SK-N-SH treated with all-trans-retinoic acid at 6 μM for 48 hours (cell line): Measurements from ENCODE around the gene ARHGAP15.

Experiments used
- ATAC-seq: fragments of 200-7000 bp; cut with Tn5 transposase; 3 replicates; pipeline ENCODE4 v1.9.1; 2020; ENCODE audit warnings: mild to moderate bottlenecking, moderate library complexity
- ARNTL ChIP-seq: fragments of 450-650 bp; formaldehyde crosslinking; IDR thresholded peaks from 2 replicates; pipeline ENCODE4 v1.5.0; 2020; ENCODE audit warnings: low read depth, mild to moderate bottlenecking, moderate library complexity, borderline replicate concordance
- BACH2 ChIP-seq: fragments of 250-450 bp; sonication (Bioruptor Pico); IDR thresholded peaks from 2 replicates; pipeline ENCODE4 v1.9.0; 2021; ENCODE audit warnings: mild to moderate bottlenecking, borderline replicate concordance
- CREB5 ChIP-seq: fragments of 250-450 bp; sonication (Bioruptor Pico); IDR thresholded peaks from 2 replicates; pipeline ENCODE4 v1.5.1; 2020; ENCODE audit warnings: low read depth, mild to moderate bottlenecking, moderate library complexity
- CSDC2 ChIP-seq: fragments of 250-450 bp; sonication (Bioruptor Pico); IDR thresholded peaks from 2 replicates; pipeline ENCODE4 v1.5.0; 2020; ENCODE audit warnings: mild to moderate bottlenecking, moderate library complexity
- CSRNP3 ChIP-seq: fragments of 250-450 bp; sonication (Bioruptor Pico); IDR thresholded peaks from 2 replicates; pipeline ENCODE4 v1.5.1; 2021; ENCODE audit warnings: mild to moderate bottlenecking, moderate library complexity
- ESRRG ChIP-seq: fragments of 250-450 bp; sonication (Bioruptor Pico); IDR thresholded peaks from 2 replicates; pipeline ENCODE4 v1.6.1; 2021; ENCODE audit warnings: mild to moderate bottlenecking
- GLIS3 ChIP-seq: fragments of 250-450 bp; sonication (Bioruptor Pico); IDR thresholded peaks from 2 replicates; pipeline ENCODE4 v1.5.0; 2020; ENCODE audit warnings: mild to moderate bottlenecking, moderate library complexity
- ISL1 ChIP-seq: fragments of 250-450 bp; sonication (Bioruptor Pico); IDR thresholded peaks from 2 replicates; pipeline ENCODE4 v2.1.2; 2022; ENCODE audit warnings: mild to moderate bottlenecking, moderate library complexity
- OSR1 ChIP-seq: fragments of 250-450 bp; sonication (Bioruptor Pico); IDR thresholded peaks from 2 replicates; pipeline ENCODE4 v1.8.0; 2022; ENCODE audit warnings: moderate library complexity, mild to moderate bottlenecking, inconsistent platforms
- PATZ1 ChIP-seq: fragments of 250-450 bp; sonication (Bioruptor Pico); IDR thresholded peaks from 2 replicates; pipeline ENCODE4 v1.8.0; 2020; ENCODE audit warnings: mild to moderate bottlenecking, moderate library complexity, borderline replicate concordance
- POU6F1 ChIP-seq: fragments of 250-450 bp; sonication (Bioruptor Pico); IDR thresholded peaks from 2 replicates; pipeline ENCODE4 v1.8.0; 2021; ENCODE audit warnings: low read depth, mild to moderate bottlenecking, moderate library complexity, borderline replicate concordance
- PPARA ChIP-seq: fragments of 250-450 bp; sonication (Bioruptor Pico); IDR thresholded peaks from 2 replicates; pipeline ENCODE4 v1.5.0; 2020; ENCODE audit warnings: mild to moderate bottlenecking, borderline replicate concordance
- RARB ChIP-seq: fragments of 250-450 bp; sonication (Bioruptor Pico); IDR thresholded peaks from 2 replicates; pipeline ENCODE4 v1.8.0; 2021; ENCODE audit warnings: mild to moderate bottlenecking, moderate library complexity
- SNAI2 ChIP-seq: fragments of 250-450 bp; sonication (Bioruptor Pico); IDR thresholded peaks from 2 replicates; pipeline ENCODE4 v1.5.0; 2020; ENCODE audit warnings: mild to moderate bottlenecking, moderate library complexity
- TCF4 ChIP-seq: fragments of 250-450 bp; sonication (Bioruptor Pico); IDR thresholded peaks from 2 replicates; pipeline ENCODE4 v1.8.0; 2021; ENCODE audit warnings: mild to moderate bottlenecking, moderate library complexity, borderline replicate concordance
- TOX ChIP-seq: fragments of 250-450 bp; sonication (Bioruptor Pico); IDR thresholded peaks from 2 replicates; pipeline ENCODE4 v1.8.0; 2021; ENCODE audit warnings: mild to moderate bottlenecking, moderate library complexity, borderline replicate concordance
- TSHZ2 ChIP-seq: fragments of 250-450 bp; sonication (Bioruptor Pico); IDR thresholded peaks from 2 replicates; pipeline ENCODE4 v1.5.0; 2020; ENCODE audit warnings: mild to moderate bottlenecking, moderate library complexity
- ZFP3 ChIP-seq: fragments of 250-450 bp; sonication (Bioruptor Pico); IDR thresholded peaks from 2 replicates; pipeline ENCODE4 v1.5.0; 2020; ENCODE audit warnings: mild to moderate bottlenecking, moderate library complexity
- ZFP30 ChIP-seq: fragments of 450-650 bp; formaldehyde crosslinking; IDR thresholded peaks from 2 replicates; pipeline ENCODE4 v1.5.0; 2022; ENCODE audit warnings: mild to moderate bottlenecking, moderate library complexity
- ZNF565 ChIP-seq: fragments of 450-650 bp; formaldehyde crosslinking; conservative IDR thresholded peaks from 2 replicates; pipeline ENCODE4 v1.5.0; 2020; ENCODE audit warnings: low read depth, mild to moderate bottlenecking, moderate library complexity
- ZNF70 ChIP-seq: fragments of 450-650 bp; formaldehyde crosslinking; IDR thresholded peaks from 2 replicates; pipeline ENCODE4 v1.5.0; 2020; ENCODE audit warnings: mild to moderate bottlenecking, moderate library complexity
- ZNF8 ChIP-seq: fragments of 450-650 bp; formaldehyde crosslinking; IDR thresholded peaks from 2 replicates; pipeline ENCODE4 v1.5.0; 2020; ENCODE audit warnings: mild to moderate bottlenecking, moderate library complexity

Gene ARHGAP15

GRCh38 chr2:143081616-143082015 lies 47.6 kb upstream of the ARHGAP15 start (continued):
- TF ChIP-seq TSHZ2 (CRISPR knock-in tag) (no peak), CSRNP3 (CRISPR knock-in tag) (no peak)
- TF ChIP-seq, all 23 proteins: peak for 0

GRCh38 chr2:143083636-143084035 lies 45.6 kb upstream of the ARHGAP15 start:
- TF ChIP-seq CREB5 (CRISPR knock-in tag) (no peak), CSDC2 (CRISPR knock-in tag) (no peak), TCF4 (CRISPR knock-in tag) (no peak), GLIS3 (CRISPR knock-in tag) (no peak), ZNF565 (CRISPR knock-in tag) (no peak), PPARA (no peak), CSRNP3 (CRISPR knock-in tag) (no peak), ARNTL (CRISPR knock-in tag) (no peak), ZFP30 (no peak), ZNF70 (no peak), POU6F1 (CRISPR knock-in tag) (no peak), ZNF8 (CRISPR knock-in tag) (no peak), PATZ1 (CRISPR knock-in tag) (no peak), RARB (CRISPR knock-in tag) (no peak), ZFP3 (CRISPR knock-in tag) (no peak), TOX (no peak), ISL1 (no peak), BACH2 (CRISPR knock-in tag) (no peak), SNAI2 (CRISPR knock-in tag) (no peak)
- peak; percentile 85 for ATAC-seq

- no peak for ATAC-seq
- no peak for TF ChIP-seq OSR1 (CRISPR knock-in tag)
- no peak for TF ChIP-seq ZNF8 (CRISPR knock-in tag)
- no peak for TF ChIP-seq TSHZ2 (CRISPR knock-in tag)
- no peak for TF ChIP-seq TCF4 (CRISPR knock-in tag)
- no peak for TF ChIP-seq CSRNP3 (CRISPR knock-in tag)
- TF ChIP-seq RARB (CRISPR knock-in tag), result no peak
- no peak for TF ChIP-seq ESRRG (CRISPR knock-in tag)
- no peak for TF ChIP-seq PATZ1 (CRISPR knock-in tag)
- TF ChIP-seq, all 23 proteins: peak for 0
These were observed 44.8 kb upstream of the ARHGAP15 start for GRCh38 chr2:143084462-143084861.
